GM23248 (cell line): ENCODE data around the gene PEAR1. TPM values are rescaled to one million over a fixed set of nuclear protein-coding genes. Genes with fewer than 3 reads are reported as not detected.

ENCODE experiments used
- DNase-seq: peaks from one replicate; pipeline ENCODE4 v3.0.0-alpha.2; 2015
- H2AFZ ChIP-seq: fragments of 200-600 bp; sonication (generic); 2 replicates; pipeline ENCODE4 v1.6.1; 2016; ENCODE audit warnings: antibody characterized with exemption
- H3F3A ChIP-seq: fragments of 200-600 bp; sonication (generic); 2 replicates; pipeline ENCODE4 v1.6.1; 2016; ENCODE audit warnings: mild to moderate bottlenecking, antibody characterized with exemption, mixed run types; ENCODE audit not compliant: insufficient read depth
- H3K27ac ChIP-seq: fragments of 200-600 bp; sonication (generic); 2 replicates; pipeline ENCODE4 v1.5.1; 2016; ENCODE audit warnings: mild to moderate bottlenecking
- H3K27me3 ChIP-seq: fragments of 200-600 bp; sonication (generic); replicated peaks from 2 replicates; pipeline ENCODE4 v1.6.1; 2016; ENCODE audit warnings: mild to moderate bottlenecking; ENCODE audit not compliant: insufficient read depth
- H3K36me3 ChIP-seq: fragments of 200-600 bp; sonication (generic); 2 replicates; pipeline ENCODE4 v1.6.1; 2016; ENCODE audit warnings: low read depth, mild to moderate bottlenecking
- H3K4me1 ChIP-seq: fragments of 200-600 bp; sonication (generic); 2 replicates; pipeline ENCODE4 v1.6.1; 2016; ENCODE audit warnings: mild to moderate bottlenecking; ENCODE audit not compliant: insufficient read depth
- H3K4me2 ChIP-seq: fragments of 200-600 bp; sonication (generic); one replicate; pipeline ENCODE4 v1.6.1; 2016; ENCODE audit warnings: mild to moderate bottlenecking; ENCODE audit not compliant: unreplicated experiment
- H3K4me3 ChIP-seq: fragments of 200-600 bp; sonication (generic); 2 replicates; pipeline ENCODE4 v1.5.1; 2016; ENCODE audit warnings: mild to moderate bottlenecking
- H3K79me2 ChIP-seq: fragments of 200-600 bp; sonication (generic); 2 replicates; pipeline ENCODE4 v1.6.1; 2016; ENCODE audit warnings: mild to moderate bottlenecking; ENCODE audit not compliant: insufficient read depth
- H3K9ac ChIP-seq: fragments of 200-600 bp; sonication (generic); 2 replicates; pipeline ENCODE4 v1.6.1; 2016; ENCODE audit warnings: mild to moderate bottlenecking
- H3K9me2 ChIP-seq: fragments of 200-600 bp; sonication (generic); 2 replicates; pipeline ENCODE4 v1.6.1; 2016; ENCODE audit warnings: mixed run types, mild to moderate bottlenecking, moderate library complexity; ENCODE audit not compliant: insufficient read depth
- H3K9me3 ChIP-seq: fragments of 200-600 bp; sonication (generic); one replicate; pipeline ENCODE4 v1.6.1; 2017; ENCODE audit warnings: low read depth
- H4K20me1 ChIP-seq: fragments of 200-600 bp; sonication (generic); 2 replicates; pipeline ENCODE4 v1.6.0; 2016; ENCODE audit not compliant: insufficient read depth
- EZH2 ChIP-seq: fragments of 200-600 bp; sonication (generic); IDR thresholded peaks from 2 replicates; pipeline ENCODE4 v1.6.1; 2018; ENCODE audit warnings: antibody characterized with exemption, mild to moderate bottlenecking; ENCODE audit not compliant: insufficient read depth, poor library complexity, severe bottlenecking
- EZH2phosphoT487 ChIP-seq: fragments of 200-600 bp; sonication (generic); IDR thresholded peaks from 2 replicates; pipeline ENCODE4 v1.6.1; 2018; ENCODE audit warnings: antibody characterized with exemption, moderate library complexity, mild to moderate bottlenecking, low read depth; ENCODE audit not compliant: insufficient read depth
- WGBS, 2 experiments: methylation state at CpG; one replicate each; pipeline ENCODE4 v1.1.6; 2015 to 2017; ENCODE audit warnings: low lambda C conversion rate in 2 of 2, low coverage in 1 of 2; ENCODE audit errors: missing lambda C conversion rate in 2 of 2; 5-methylcytosine and 5-hydroxymethylcytosine counted together
- in situ Hi-C: fragments of 300-500 bp; cut with MboI; formaldehyde crosslinking; loops from 2 replicates; pipeline ENCODE4 v1.15.0; 2020
- polyA plus RNA-seq: library from polyadenylated mRNA; unstranded; fragments of >200 nt; fragmentation: Nextera tagmentation; extraction: Ambion mirVana; gene quantifications from 2 replicates; pipeline ENCODE4 v1.2.1, GENCODE V29; 2016
- total RNA-seq: library from RNA; depleted of rRNA; stranded (reverse); fragments of >200 nt; shearing (Covaris generic); gene quantifications from 2 replicates; pipeline ENCODE4 v1.2.3, GENCODE V29; 2014; rRNA removed

The PEAR1 gene
- total RNA-seq (1.0 and 2.2 TPM in 2 replicates), polyA plus RNA-seq (0.71 and 1.2 TPM in 2 replicates)

GRCh38 chr1:156893048-156893953 is at the start of gene PEAR1:
TSS of gene PEAR1 (plus strand) at chr1:156893718. CDS start at chr1:156903927, 10,209 bp downstream.
- H3K4me1 ChIP-seq: peaks cover 31% of the 10 kb centered on the region
- no peaks in the 10 kb centered on the region for H3K9me3 ChIP-seq
- no peaks in the 10 kb centered on the region for H3K79me2 ChIP-seq
- H3K36me3 ChIP-seq: no peaks in the 10 kb centered on the region
- H3K27ac ChIP-seq: no peak within 1 kb of the TSS
- H2AFZ ChIP-seq: peak within 1 kb of the TSS; percentile 71
- H4K20me1 ChIP-seq: no peaks in the 10 kb centered on the region
- H3K9ac ChIP-seq: 0 out of 2 replicates have a peak within 1 kb of the TSS, but pooled peaks have one; percentile 32
- peak within 1 kb of the TSS; percentile 59 for H3K4me3 ChIP-seq
- WGBS, 2 experiments: 47 to 54% methylated on average over 31 to 60 of the region's 60 CpGs
- TF ChIP-seq EZH2phosphoT487: no peak
- no peak for TF ChIP-seq EZH2
- no peak for DNase-seq
- in situ Hi-C loops: no loop called here
- peak within 1 kb of the TSS; percentile 86 for H3K4me2 ChIP-seq
- H3K27me3 ChIP-seq: no peaks in the 10 kb centered on the region
- H3K9me2 ChIP-seq: no peaks in the 10 kb centered on the region
- H3F3A ChIP-seq: peaks cover 30% of the 10 kb centered on the region

- H3K4me3 ChIP-seq: no peak overlapping the region
- H3K4me1 ChIP-seq: no peaks in the 10 kb centered on the region
- H3K27me3 ChIP-seq: peaks cover 60% of the 10 kb centered on the region
- DNase-seq: no peak
- H3K36me3 ChIP-seq: no peaks in the 10 kb centered on the region
- no peaks in the 10 kb centered on the region for H3F3A ChIP-seq
- WGBS, 2 experiments: 4% methylated on average over 5 to 6 of the region's 6 CpGs
- no peaks in the 10 kb centered on the region for H3K9me2 ChIP-seq
- no peaks in the 10 kb centered on the region for H3K79me2 ChIP-seq
- no peak overlapping the region for H3K4me2 ChIP-seq
- in situ Hi-C loops: no loop called here
- H2AFZ ChIP-seq: no peak overlapping the region
- H3K9me3 ChIP-seq: no peaks in the 10 kb centered on the region
- H3K27ac ChIP-seq: no peak overlapping the region
- no peak overlapping the region for H3K9ac ChIP-seq
- H4K20me1 ChIP-seq: no peaks in the 10 kb centered on the region
- no peak for TF ChIP-seq EZH2
- no peak for TF ChIP-seq EZH2phosphoT487
Measured at GRCh38 chr1:156844102-156844501, 49.4 kb upstream of the PEAR1 start.

GRCh38 chr1:156844638-156845037 is 48.9 kb upstream of the PEAR1 start:
- Histone ChIP-seq H2AFZ (no peak overlapping the region), H3K4me3 (no peak overlapping the region), H3K27ac (no peak overlapping the region), H3K4me2 (no peak overlapping the region), H3K27me3 (peaks cover 60% of the 10 kb centered on the region), H3F3A (no peaks in the 10 kb centered on the region), H4K20me1 (no peaks in the 10 kb centered on the region), H3K9ac (no peak overlapping the region), H3K9me2 (no peaks in the 10 kb centered on the region), H3K36me3 (no peaks in the 10 kb centered on the region), H3K9me3 (no peaks in the 10 kb centered on the region), H3K4me1 (no peaks in the 10 kb centered on the region), H3K79me2 (no peaks in the 10 kb centered on the region)
- in situ Hi-C loops: no loop called here
- WGBS, 2 experiments: 18 to 19% methylated on average over 14 of the region's 14 CpGs
- TF ChIP-seq EZH2: peak; percentile 66
- TF ChIP-seq EZH2phosphoT487: no peak
- no peak for DNase-seq

- Histone ChIP-seq H3K4me2 (no peak overlapping the region), H3K27me3 (peaks cover 60% of the 10 kb centered on the region), H3K9me3 (no peaks in the 10 kb centered on the region), H4K20me1 (no peaks in the 10 kb centered on the region), H3F3A (no peaks in the 10 kb centered on the region), H3K27ac (no peak overlapping the region), H3K79me2 (no peaks in the 10 kb centered on the region), H3K4me1 (no peaks in the 10 kb centered on the region), H3K9me2 (no peaks in the 10 kb centered on the region), H3K4me3 (no peak overlapping the region), H3K9ac (no peak overlapping the region), H2AFZ (no peak overlapping the region), H3K36me3 (no peaks in the 10 kb centered on the region)
- DNase-seq: peak; percentile 48
- WGBS, 2 experiments: 4 to 5% methylated on average over 50 to 60 of the region's 69 CpGs
- TF ChIP-seq EZH2phosphoT487 (no peak), EZH2 (no peak)
- in situ Hi-C loops: no loop called here
Measured at GRCh38 chr1:156845055-156845952, 48.2 kb upstream of the PEAR1 start.
